Neural progenitor cell (in vitro differentiated cells): Measurements from ENCODE around the gene EZH1.

Source experiments
- EZH2 ChIP-seq: fragments of 200-600 bp; sonication (generic); IDR thresholded peaks from 2 replicates; pipeline ENCODE4 v1.6.1; 2017; ENCODE audit warnings: antibody characterized with exemption, mild to moderate bottlenecking, moderate library complexity
- EZH2phosphoT487 ChIP-seq: fragments of 200-600 bp; sonication (generic); IDR thresholded peaks from 2 replicates; pipeline ENCODE4 v1.6.1; 2017; ENCODE audit warnings: antibody characterized with exemption
- TF ChIP-seq, protein P1 (sequence below): fragments of 200-600 bp; sonication (generic); IDR thresholded peaks from 2 replicates; pipeline ENCODE4 v1.5.1; 2017; ENCODE audit warnings: antibody characterized with exemption, mild to moderate bottlenecking

DNA sequence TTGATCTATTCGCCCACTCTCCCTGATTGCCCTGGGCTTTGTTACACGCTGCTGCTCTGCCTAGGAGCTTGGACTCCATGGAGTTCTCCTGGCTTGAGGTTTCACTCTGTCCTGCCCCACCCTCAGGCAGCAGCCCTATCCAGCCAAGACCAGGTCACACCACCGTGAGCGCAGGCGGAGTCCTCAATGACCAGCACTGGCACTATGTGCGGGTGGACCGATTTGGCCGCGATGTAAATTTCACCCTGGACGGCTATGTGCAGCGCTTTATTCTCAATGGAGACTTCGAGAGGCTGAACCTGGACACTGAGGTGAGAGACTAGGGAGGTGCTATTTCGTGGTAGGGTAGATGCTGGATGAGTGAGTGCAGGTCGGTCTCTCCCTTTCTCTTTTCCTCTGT is 59.0 kb downstream of the EZH1 start:
- TF ChIP-seq, protein P1, sequence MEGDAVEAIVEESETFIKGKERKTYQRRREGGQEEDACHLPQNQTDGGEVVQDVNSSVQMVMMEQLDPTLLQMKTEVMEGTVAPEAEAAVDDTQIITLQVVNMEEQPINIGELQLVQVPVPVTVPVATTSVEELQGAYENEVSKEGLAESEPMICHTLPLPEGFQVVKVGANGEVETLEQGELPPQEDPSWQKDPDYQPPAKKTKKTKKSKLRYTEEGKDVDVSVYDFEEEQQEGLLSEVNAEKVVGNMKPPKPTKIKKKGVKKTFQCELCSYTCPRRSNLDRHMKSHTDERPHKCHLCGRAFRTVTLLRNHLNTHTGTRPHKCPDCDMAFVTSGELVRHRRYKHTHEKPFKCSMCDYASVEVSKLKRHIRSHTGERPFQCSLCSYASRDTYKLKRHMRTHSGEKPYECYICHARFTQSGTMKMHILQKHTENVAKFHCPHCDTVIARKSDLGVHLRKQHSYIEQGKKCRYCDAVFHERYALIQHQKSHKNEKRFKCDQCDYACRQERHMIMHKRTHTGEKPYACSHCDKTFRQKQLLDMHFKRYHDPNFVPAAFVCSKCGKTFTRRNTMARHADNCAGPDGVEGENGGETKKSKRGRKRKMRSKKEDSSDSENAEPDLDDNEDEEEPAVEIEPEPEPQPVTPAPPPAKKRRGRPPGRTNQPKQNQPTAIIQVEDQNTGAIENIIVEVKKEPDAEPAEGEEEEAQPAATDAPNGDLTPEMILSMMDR, result no peak
- TF ChIP-seq EZH2 (no peak), EZH2phosphoT487 (no peak)
